LNCaP clone FGC (cell line): ENCODE measurements around the gene ALKBH5.
A peak's percentile ranks its signal among the peaks of the same experiment; 100 is the strongest.

Experiments
- DNase-seq: peaks from one replicate; pipeline ENCODE4 v3.0.0-alpha.2; 2011; ENCODE audit warnings: low read depth
- H3K4me3 ChIP-seq: 2 replicates; pipeline ENCODE4 v1.5.1; 2011; ENCODE audit warnings: mild to moderate bottlenecking, low read depth, low read length, control low read depth
- TF ChIP-seq, protein P1 (sequence below): IDR thresholded peaks from 2 replicates; pipeline ENCODE4 v1.5.1; 2012; ENCODE audit warnings: mild to moderate bottlenecking; ENCODE audit not compliant: control insufficient read depth, insufficient read depth; ENCODE audit errors: extremely low read depth

Gene ALKBH5

DNA sequence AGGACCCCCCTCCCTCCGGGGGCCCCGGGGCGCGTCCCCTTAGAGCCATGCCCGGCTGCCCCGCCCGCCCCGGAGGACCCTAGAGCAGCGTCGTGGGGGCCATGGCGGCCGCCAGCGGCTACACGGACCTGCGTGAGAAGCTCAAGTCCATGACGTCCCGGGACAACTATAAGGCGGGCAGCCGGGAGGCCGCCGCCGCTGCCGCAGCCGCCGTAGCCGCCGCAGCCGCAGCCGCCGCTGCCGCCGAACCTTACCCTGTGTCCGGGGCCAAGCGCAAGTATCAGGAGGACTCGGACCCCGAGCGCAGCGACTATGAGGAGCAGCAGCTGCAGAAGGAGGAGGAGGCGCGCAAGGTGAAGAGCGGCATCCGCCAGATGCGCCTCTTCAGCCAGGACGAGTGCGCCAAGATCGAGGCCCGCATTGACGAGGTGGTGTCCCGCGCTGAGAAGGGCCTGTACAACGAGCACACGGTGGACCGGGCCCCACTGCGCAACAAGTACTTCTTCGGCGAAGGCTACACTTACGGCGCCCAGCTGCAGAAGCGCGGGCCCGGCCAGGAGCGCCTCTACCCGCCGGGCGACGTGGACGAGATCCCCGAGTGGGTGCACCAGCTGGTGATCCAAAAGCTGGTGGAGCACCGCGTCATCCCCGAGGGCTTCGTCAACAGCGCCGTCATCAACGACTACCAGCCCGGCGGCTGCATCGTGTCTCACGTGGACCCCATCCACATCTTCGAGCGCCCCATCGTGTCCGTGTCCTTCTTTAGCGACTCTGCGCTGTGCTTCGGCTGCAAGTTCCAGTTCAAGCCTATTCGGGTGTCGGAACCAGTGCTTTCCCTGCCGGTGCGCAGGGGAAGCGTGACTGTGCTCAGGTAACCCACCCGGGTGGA is 759 bp downstream of the ALKBH5 start:
- TF ChIP-seq, protein P1, sequence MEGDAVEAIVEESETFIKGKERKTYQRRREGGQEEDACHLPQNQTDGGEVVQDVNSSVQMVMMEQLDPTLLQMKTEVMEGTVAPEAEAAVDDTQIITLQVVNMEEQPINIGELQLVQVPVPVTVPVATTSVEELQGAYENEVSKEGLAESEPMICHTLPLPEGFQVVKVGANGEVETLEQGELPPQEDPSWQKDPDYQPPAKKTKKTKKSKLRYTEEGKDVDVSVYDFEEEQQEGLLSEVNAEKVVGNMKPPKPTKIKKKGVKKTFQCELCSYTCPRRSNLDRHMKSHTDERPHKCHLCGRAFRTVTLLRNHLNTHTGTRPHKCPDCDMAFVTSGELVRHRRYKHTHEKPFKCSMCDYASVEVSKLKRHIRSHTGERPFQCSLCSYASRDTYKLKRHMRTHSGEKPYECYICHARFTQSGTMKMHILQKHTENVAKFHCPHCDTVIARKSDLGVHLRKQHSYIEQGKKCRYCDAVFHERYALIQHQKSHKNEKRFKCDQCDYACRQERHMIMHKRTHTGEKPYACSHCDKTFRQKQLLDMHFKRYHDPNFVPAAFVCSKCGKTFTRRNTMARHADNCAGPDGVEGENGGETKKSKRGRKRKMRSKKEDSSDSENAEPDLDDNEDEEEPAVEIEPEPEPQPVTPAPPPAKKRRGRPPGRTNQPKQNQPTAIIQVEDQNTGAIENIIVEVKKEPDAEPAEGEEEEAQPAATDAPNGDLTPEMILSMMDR: no peak
- H3K4me3 ChIP-seq: peak overlapping the region; percentile 74
- DNase-seq: no peak

DNA sequence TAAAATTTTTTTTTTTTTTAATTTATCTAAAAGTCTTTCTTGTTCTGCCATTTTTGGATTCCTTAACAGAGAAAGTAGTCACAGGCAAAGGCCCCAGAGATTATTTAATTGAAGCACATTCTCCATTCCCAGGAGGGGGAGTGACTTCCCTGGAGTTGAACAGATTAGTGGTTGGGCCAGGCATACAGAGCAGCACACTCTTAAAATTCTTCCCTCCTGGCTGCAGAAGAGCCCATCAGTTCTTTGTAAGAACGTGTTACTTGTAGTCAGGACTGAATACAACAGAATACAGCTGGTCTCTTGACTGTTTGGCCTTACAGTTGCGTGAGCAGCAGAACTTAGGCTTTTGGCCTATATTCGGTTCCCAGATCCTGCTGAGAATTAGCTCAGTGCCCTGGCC is 1.8 kb downstream of the ALKBH5 start:
- no peak for DNase-seq
- TF ChIP-seq, protein P1: no peak
- H3K4me3 ChIP-seq: peak overlapping the region; percentile 74

DNA sequence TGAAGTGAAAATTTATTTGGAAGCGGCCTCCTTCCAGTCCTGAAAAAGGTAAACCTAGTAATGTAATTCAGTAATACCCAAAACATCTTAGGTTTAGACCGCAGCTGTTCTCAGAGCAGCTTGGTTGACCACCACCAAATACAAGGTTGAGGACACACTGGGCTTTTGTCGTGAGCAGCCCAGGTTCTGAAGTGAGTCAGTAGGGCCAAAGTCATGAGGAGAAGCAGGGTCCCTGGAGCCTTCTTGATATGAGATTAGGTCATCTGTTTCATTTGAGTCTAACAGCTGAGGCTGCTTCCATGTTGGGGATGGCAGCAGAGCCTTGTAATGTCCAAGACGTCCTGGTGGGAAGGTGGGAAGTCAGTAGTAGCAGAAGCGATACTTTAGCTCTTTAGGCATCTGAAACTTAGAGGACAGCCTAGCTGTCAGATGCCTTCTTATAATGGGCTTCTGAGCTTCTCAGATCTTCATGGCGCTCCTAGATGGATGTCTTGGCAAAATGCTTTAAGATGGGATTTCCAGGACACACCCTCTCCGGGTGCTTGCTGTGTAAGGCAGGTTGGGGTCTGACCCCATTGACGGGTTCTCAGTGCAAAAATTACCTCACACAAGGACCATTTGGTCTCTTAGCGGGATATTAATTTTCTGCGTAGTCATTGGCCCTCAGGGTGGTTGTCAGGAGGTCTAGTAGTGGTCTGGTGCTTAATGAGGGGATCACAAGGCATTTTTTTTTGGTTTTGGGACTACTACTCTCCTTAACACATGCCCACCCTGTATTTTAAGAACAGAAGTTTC is 2.4 kb downstream of the ALKBH5 start:
- no peak for DNase-seq
- H3K4me3 ChIP-seq: peak overlapping the region; percentile 74
- TF ChIP-seq, protein P1: no peak

DNA sequence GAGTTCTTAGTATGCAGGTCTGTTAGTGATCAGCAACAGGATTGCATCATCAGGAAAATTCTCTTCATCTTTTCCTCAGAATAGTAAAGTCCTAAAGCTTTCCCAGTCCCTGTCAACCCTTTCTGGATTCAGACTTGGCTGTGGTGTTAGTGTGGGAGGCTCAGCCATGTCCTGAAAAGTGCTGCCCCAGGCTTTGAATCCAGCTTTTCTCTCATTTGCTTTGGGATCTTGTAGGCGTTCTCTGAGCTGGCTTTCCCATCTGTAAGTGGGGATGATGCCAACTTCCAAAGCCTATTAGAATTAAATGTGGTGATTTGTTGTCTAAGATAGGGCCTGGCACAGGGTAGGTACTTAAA is 3.0 kb downstream of the ALKBH5 start:
- peak overlapping the region; percentile 74 for H3K4me3 ChIP-seq
- no peak for DNase-seq
- TF ChIP-seq, protein P1: no peak

DNA sequence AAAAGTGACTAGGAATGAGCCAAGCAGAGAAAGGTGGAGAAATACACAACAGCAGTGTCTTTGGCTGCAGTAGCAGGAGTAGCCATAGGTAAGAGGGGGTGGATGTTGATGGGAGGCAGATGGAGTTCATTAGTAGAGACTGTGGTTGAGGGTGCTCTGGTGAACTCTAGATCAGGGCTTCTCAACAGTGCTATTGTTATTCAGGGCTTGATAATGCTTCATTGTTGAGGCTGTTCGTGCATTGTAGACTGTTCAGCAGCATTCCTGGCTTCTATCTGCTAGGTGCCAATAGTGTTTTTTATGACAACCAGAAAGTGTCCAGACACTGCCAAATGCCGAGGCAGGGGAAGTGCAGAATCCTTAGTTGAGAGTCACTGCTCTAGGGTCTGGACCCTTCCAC is 3.6 kb downstream of the ALKBH5 start:
- DNase-seq: no peak
- TF ChIP-seq, protein P1: no peak
- H3K4me3 ChIP-seq: peak overlapping the region; percentile 74

DNA sequence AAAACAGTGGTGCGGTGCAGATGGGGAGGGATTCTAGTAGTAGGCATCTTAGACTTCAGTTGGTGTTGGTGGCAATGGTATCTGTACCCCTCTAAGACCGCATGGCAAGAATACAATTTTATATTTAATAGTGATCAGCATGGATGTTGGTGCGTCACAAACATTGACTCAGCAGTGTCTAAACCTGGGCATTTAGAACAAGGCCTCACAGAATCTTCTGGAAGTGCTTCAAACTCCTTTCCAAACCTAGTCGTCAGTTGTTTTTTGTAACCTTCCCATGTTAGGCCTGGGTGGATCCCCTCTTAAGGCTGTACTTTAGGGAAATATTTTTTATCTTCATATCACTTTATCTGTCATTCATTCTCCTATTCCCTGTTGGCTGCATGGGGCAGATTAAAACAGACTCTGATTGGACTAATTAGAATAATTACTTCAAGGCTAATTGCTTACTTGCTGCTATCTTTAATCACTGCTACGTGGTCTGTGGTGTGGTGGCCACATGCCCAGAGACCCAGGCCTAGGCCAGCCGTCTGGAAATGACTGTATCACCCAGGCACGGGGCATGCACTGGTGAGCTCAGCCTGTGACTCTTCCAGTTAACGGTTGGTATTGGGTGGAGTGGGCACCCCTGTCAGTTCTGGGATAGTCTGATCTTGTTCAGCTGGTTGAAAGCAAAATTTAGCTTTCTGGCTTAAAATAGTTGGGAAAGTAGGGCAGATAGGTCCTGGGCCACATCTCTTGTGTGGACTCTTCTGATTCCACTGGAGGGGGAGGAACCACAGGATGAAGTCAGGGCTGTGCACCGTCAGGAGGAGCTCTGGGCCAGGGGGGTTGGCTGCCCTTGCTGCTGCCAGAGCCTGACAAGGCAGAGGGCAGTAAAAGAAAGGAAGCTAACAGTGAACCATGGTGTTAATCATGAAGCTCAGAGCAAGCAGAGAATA is 4.5 kb downstream of the ALKBH5 start:
- DNase-seq: no peak
- peak overlapping the region; percentile 74 for H3K4me3 ChIP-seq

More for the DNA sequence above, 4.5 kb downstream of the ALKBH5 start:
- TF ChIP-seq, protein P1: no peak
